Measurements from ENCODE around the gene KLHDC1. TPM values are rescaled to one million over a fixed set of nuclear protein-coding genes. Genes with fewer than 3 reads are reported as not detected.

The KLHDC1 gene
- polyA plus RNA-seq, 1 donor (not counting 4 experiments of a cell fraction or from before 2014, with no cell fraction given): 0.50 TPM

GRCh38 chr14:49796025-49796424 lies 103.1 kb downstream of the KLHDC1 start:
- no peaks in the 10 kb centered on the region for H3K4me1 ChIP-seq (ENCODE audit: control insufficient read depth, extremely low read depth, insufficient read depth, low read length)
- H3K9ac ChIP-seq (ENCODE audit: control insufficient read depth, extremely low read depth, insufficient read depth, low read length): no peak overlapping the region
- no peaks in the 10 kb centered on the region for H3K27me3 ChIP-seq (ENCODE audit: control insufficient read depth, extremely low read depth, insufficient read depth, low read length)
- FAIRE-seq: no peak
- DNase-seq (ENCODE audit: low read depth, low spot score): no peak
- no peak overlapping the region for H3K27ac ChIP-seq (ENCODE audit: control insufficient read depth, insufficient read depth, low read length)
- no peaks in the 10 kb centered on the region for H3K9me3 ChIP-seq (ENCODE audit: control insufficient read depth, low read depth, low read length)
- TF ChIP-seq CTCF (optimal IDR thresholded peaks at IDR 0.05 in 1 of 3, IDR thresholded peaks at IDR 0.05 in 1 of 3, conservative IDR thresholded peaks at IDR 0.05 in 1 of 3; ENCODE audit: extremely low read depth in 1 of 3, insufficient read depth in 2 of 3, low read length in 3 of 3): no peak
- TF ChIP-seq EZH2 (IDR thresholded peaks at IDR 0.05; ENCODE audit: low read length): no peak
- H3K9me1 ChIP-seq (ENCODE audit: control insufficient read depth, extremely low read depth, insufficient read depth, low read length): no peaks in the 10 kb centered on the region
- H3K4me3 ChIP-seq (ENCODE audit: control insufficient read depth in 2 of 3, extremely low read depth in 1 of 3, insufficient read depth in 2 of 3, low read depth in 1 of 3, low read length in 3 of 3): no peak overlapping the region
- H2AFZ ChIP-seq (ENCODE audit: control insufficient read depth, low read length): no peak overlapping the region
- peaks cover 15 to 22% of the 10 kb centered on the region in 2 experiments for H3K36me3 ChIP-seq (ENCODE audit: control insufficient read depth in 2 of 2, extremely low read depth in 1 of 2, insufficient read depth in 2 of 2, low read length in 2 of 2)
- dilution Hi-C loops (cut with MboI; ENCODE audit: extremely low pct_ligation_motif_present, low sequenced_read_pairs): no loop called here
- no peak overlapping the region for H3K4me2 ChIP-seq (ENCODE audit: control insufficient read depth, extremely low read depth, insufficient read depth, low read depth, low read length)
- no peaks in the 10 kb centered on the region for H4K20me1 ChIP-seq (ENCODE audit: control insufficient read depth, extremely low read depth, insufficient read depth, low read length)
- H3K79me2 ChIP-seq (ENCODE audit: control insufficient read depth, insufficient read depth, low read length): no peaks in the 10 kb centered on the region

Small RNAs within 50 kb of the gene (small RNA-seq; reads per million reads assigned to genes)
- 0 reads per million in 3 experiments for gene RNU6ATAC30P (ENCODE audit: insufficient read length in 3 of 3, low read depth in 3 of 3, low replicate concordance in 1 of 3)

Other genes starting within 250 kb of the KLHDC1 start
- 3,884 to 7,725 TPM (median 4,926 TPM) in 3 replicates for gene RPS29, start 106.7 kb upstream of the KLHDC1 start, polyA plus RNA-seq
- 10.9 to 22.7 TPM (median 14.1 TPM) in 3 replicates for gene LRR1, start 94.2 kb upstream of the KLHDC1 start, polyA plus RNA-seq
- 185 to 407 TPM (median 327 TPM) in 3 replicates for gene RPL36AL, start 72.5 kb upstream of the KLHDC1 start, polyA plus RNA-seq
- gene MGAT2, start 72.3 kb upstream of the KLHDC1 start, polyA plus RNA-seq: 20.7 to 27.9 TPM (median 24.0 TPM) in 3 replicates
- 6.5 to 9.5 TPM (median 6.9 TPM) in 3 replicates for gene DNAAF2, start 57.9 kb upstream of the KLHDC1 start, polyA plus RNA-seq
- 4.0 to 14.1 TPM (median 8.4 TPM) in 3 replicates for gene POLE2, start 4.9 kb upstream of the KLHDC1 start, polyA plus RNA-seq
- gene KLHDC2, start 75.0 kb downstream of the KLHDC1 start, polyA plus RNA-seq: 17.7 to 34.0 TPM (median 29.7 TPM) in 3 replicates
- 25.7 to 55.1 TPM (median 35.8 TPM) in 3 replicates for gene NEMF, start 159.7 kb downstream of the KLHDC1 start, polyA plus RNA-seq
- gene ARF6, start 200.0 kb downstream of the KLHDC1 start, polyA plus RNA-seq: 33.1 to 65.0 TPM (median 53.4 TPM) in 3 replicates

Data from keratinocyte (primary cell).